Astrocyte (in vitro differentiated cells and primary cell): ENCODE measurements around the gene BANF2. TPM values are rescaled to one million over a fixed set of nuclear protein-coding genes. Genes with fewer than 3 reads are reported as not detected.

Experiments used
- DNase-seq: peaks from one replicate; pipeline ENCODE4 v3.0.0-alpha.2; 2010; ENCODE audit warnings: low read depth
- FAIRE-seq: peaks from 2 replicates; lab custom pipeline; 2011; peaks lifted over from hg19 to GRCh38; lab: Jason Lieb, UNC
- H2AFZ ChIP-seq: 2 replicates; pipeline ENCODE4 v1.6.0; 2012; ENCODE audit warnings: low read depth, low read length, inconsistent platforms
- H3K27ac ChIP-seq: 2 replicates; pipeline ENCODE4 v1.5.1; 2011; ENCODE audit warnings: low read depth, low read length, inconsistent platforms
- H3K27me3 ChIP-seq: 2 replicates; pipeline ENCODE4 v1.6.0; 2011; ENCODE audit warnings: low read length, inconsistent platforms; ENCODE audit not compliant: insufficient read depth
- H3K36me3 ChIP-seq: 2 replicates; pipeline ENCODE4 v1.5.1; 2011; ENCODE audit warnings: low read length, inconsistent platforms; ENCODE audit not compliant: insufficient read depth
- H3K4me1 ChIP-seq: 2 replicates; pipeline ENCODE4 v1.5.1; 2011; ENCODE audit warnings: low read length, inconsistent platforms; ENCODE audit not compliant: insufficient read depth
- H3K4me2 ChIP-seq: 2 replicates; pipeline ENCODE4 v1.6.0; 2012; ENCODE audit warnings: low read length, inconsistent platforms
- H3K4me3 ChIP-seq: 2 replicates; pipeline ENCODE4 v1.5.1; 2011; ENCODE audit warnings: low read depth, mild to moderate bottlenecking, low read length, inconsistent platforms; ENCODE audit not compliant: insufficient read depth
- H3K79me2 ChIP-seq: 2 replicates; pipeline ENCODE4 v1.6.0; 2012; ENCODE audit warnings: mild to moderate bottlenecking, low read length, inconsistent platforms; ENCODE audit not compliant: insufficient read depth
- H3K9ac ChIP-seq: 2 replicates; pipeline ENCODE4 v1.6.0; 2012; ENCODE audit warnings: mild to moderate bottlenecking, low read length, inconsistent platforms
- H3K9me3 ChIP-seq: 2 replicates; pipeline ENCODE4 v1.5.1; 2012; ENCODE audit warnings: low read depth, mild to moderate bottlenecking, low read length, inconsistent platforms; ENCODE audit not compliant: insufficient read depth
- H4K20me1 ChIP-seq: 2 replicates; pipeline ENCODE4 v1.6.0; 2012; ENCODE audit warnings: low read length, inconsistent platforms; ENCODE audit not compliant: insufficient read depth
- H3K27ac Mint-ChIP-seq: one replicate; pipeline ENCODE4 v1.8.0; 2021; ENCODE audit warnings: mild to moderate bottlenecking, mixed read lengths; ENCODE audit not compliant: unreplicated experiment
- H3K27me3 Mint-ChIP-seq: one replicate; pipeline ENCODE4 v1.8.0; 2021; ENCODE audit warnings: low read depth, mixed read lengths; ENCODE audit not compliant: unreplicated experiment
- H3K36me3 Mint-ChIP-seq: one replicate; pipeline ENCODE4 v1.8.0; 2021; ENCODE audit warnings: low read depth, mixed read lengths; ENCODE audit not compliant: unreplicated experiment
- H3K4me1 Mint-ChIP-seq: one replicate; pipeline ENCODE4 v1.8.0; 2021; ENCODE audit warnings: low read depth, mixed read lengths; ENCODE audit not compliant: unreplicated experiment
- H3K4me3 Mint-ChIP-seq: one replicate; pipeline ENCODE4 v1.8.0; 2021; ENCODE audit warnings: mild to moderate bottlenecking, moderate library complexity, mixed read lengths; ENCODE audit not compliant: unreplicated experiment
- H3K9me3 Mint-ChIP-seq: one replicate; pipeline ENCODE4 v1.8.0; 2021; ENCODE audit warnings: mild to moderate bottlenecking, mixed read lengths; ENCODE audit not compliant: unreplicated experiment
- CTCF ChIP-seq: IDR thresholded peaks from 2 replicates; pipeline ENCODE4 v1.5.1; 2011; ENCODE audit warnings: low read depth, mild to moderate bottlenecking, inconsistent platforms, low read length, moderate library complexity; ENCODE audit not compliant: insufficient read depth
- EZH2 ChIP-seq: IDR thresholded peaks from 2 replicates; pipeline ENCODE4 v1.6.1; 2012; ENCODE audit warnings: mild to moderate bottlenecking, low read length, inconsistent platforms; ENCODE audit not compliant: insufficient read depth
- total RNA-seq: library from RNA; stranded (reverse); gene quantifications from 2 replicates; pipeline ENCODE4 v1.2.1, GENCODE V29; 2021

Gene BANF2
- total RNA-seq, 1 donor from 2014 or later = not detected

DNA sequence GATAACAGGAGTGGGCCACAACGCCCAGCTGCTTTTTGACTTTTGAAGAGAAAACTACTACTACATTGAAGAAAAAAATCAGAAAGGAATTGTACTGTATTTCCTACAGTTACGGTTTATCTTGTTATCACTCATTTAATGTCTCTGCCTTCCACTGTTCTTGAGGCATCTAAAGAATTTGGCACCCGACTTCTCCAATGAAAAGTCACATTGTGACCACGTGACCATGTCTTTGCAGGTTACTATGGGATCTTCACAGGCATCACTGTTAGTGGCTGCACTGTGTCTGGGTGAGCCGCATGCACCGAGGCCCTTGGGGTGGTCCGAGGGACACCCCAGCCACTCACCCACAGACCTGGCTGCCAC is 44.5 kb upstream of the BANF2 start:
- H3K4me1 ChIP-seq = peaks cover 17% of the 10 kb centered on the region
- peak; percentile 54 for DNase-seq
- H3K27ac ChIP-seq = peak overlapping the region; percentile 56
- peak overlapping the region; percentile 6 for H3K9ac ChIP-seq
- no peaks in the 10 kb centered on the region for H3K27me3 Mint-ChIP-seq
- no peak overlapping the region for H2AFZ ChIP-seq
- H3K36me3 ChIP-seq = peaks cover 40% of the 10 kb centered on the region
- peaks cover 99% of the 10 kb centered on the region for H3K79me2 ChIP-seq
- H3K9me3 ChIP-seq = no peaks in the 10 kb centered on the region
- peaks cover 34% of the 10 kb centered on the region for H3K4me1 Mint-ChIP-seq
- H3K27ac Mint-ChIP-seq = peak overlapping the region; percentile 26
- H3K36me3 Mint-ChIP-seq = peaks cover 45% of the 10 kb centered on the region
- H3K27me3 ChIP-seq = no peaks in the 10 kb centered on the region
- peaks cover 2% of the 10 kb centered on the region for H3K9me3 Mint-ChIP-seq
- TF ChIP-seq EZH2 (no peak), CTCF (no peak)
- H3K4me3 ChIP-seq = no peak overlapping the region
- peak; percentile 29 for FAIRE-seq
- H3K4me3 Mint-ChIP-seq = peak overlapping the region; percentile 16
- H3K4me2 ChIP-seq = no peak overlapping the region
- H4K20me1 ChIP-seq = peaks cover 97% of the 10 kb centered on the region

DNA sequence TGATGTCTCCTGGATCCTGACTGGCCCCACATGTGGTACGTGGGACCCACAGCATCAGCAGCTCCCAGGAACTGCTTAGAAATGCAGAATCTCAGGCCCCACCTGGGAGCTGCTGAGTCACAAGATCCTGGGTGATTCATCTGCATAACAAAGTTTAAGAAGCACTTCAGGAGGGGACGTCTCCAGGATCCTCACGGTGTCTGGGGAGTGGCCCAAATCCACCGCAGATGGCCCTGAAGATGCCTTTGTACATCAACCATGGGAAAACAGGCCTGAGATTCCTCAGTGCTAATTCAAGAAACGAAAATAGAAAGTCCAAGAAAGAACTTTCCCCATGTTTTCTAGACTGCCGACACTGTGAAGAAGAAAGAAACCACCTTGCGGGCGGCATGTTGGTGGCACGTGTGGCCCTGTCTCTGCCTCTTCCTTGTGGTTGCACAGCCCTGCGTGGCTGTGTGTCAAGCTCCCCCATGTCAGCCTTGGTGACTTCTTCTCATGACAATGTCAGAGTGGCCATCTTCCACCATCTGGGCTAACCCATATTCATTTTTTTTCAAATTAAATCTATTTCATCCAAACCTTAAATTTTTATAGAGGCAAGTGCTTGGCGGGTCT is 43.8 kb upstream of the BANF2 start:
- peaks cover 12% of the 10 kb centered on the region for H3K4me1 ChIP-seq
- H3K9me3 ChIP-seq = no peaks in the 10 kb centered on the region
- Mint-ChIP-seq H3K9me3 (peaks cover 2% of the 10 kb centered on the region), H3K36me3 (peaks cover 48% of the 10 kb centered on the region), H3K4me1 (peaks cover 34% of the 10 kb centered on the region), H3K4me3 (no peak overlapping the region), H3K27ac (no peak overlapping the region), H3K27me3 (no peaks in the 10 kb centered on the region)
- H3K27me3 ChIP-seq = no peaks in the 10 kb centered on the region
- no peak overlapping the region for H3K4me3 ChIP-seq
- no peak overlapping the region for H3K4me2 ChIP-seq
- H2AFZ ChIP-seq = no peak overlapping the region
- peaks cover 40% of the 10 kb centered on the region for H3K36me3 ChIP-seq
- H4K20me1 ChIP-seq = peaks cover 97% of the 10 kb centered on the region
- DNase-seq (peak; percentile 59), FAIRE-seq (no peak)
- no peak overlapping the region for H3K9ac ChIP-seq
- TF ChIP-seq EZH2 (no peak), CTCF (no peak)
- peak overlapping the region; percentile 56 for H3K27ac ChIP-seq
- peaks cover 99% of the 10 kb centered on the region for H3K79me2 ChIP-seq

GRCh38 chr20:17657079-17657825 is 42.5 kb upstream of the BANF2 start:
- H3K9me3 ChIP-seq = no peaks in the 10 kb centered on the region
- peaks cover 2% of the 10 kb centered on the region for H3K9me3 Mint-ChIP-seq
- no peak overlapping the region for H3K4me3 Mint-ChIP-seq
- H3K27ac Mint-ChIP-seq = no peak overlapping the region
- FAIRE-seq = no peak
- peaks cover 96% of the 10 kb centered on the region for H4K20me1 ChIP-seq
- H2AFZ ChIP-seq = no peak overlapping the region
- no peaks in the 10 kb centered on the region for H3K27me3 ChIP-seq
- H3K79me2 ChIP-seq = peaks cover 99% of the 10 kb centered on the region
- peaks cover 36% of the 10 kb centered on the region for H3K4me1 Mint-ChIP-seq
- H3K4me2 ChIP-seq = no peak overlapping the region
- no peak overlapping the region for H3K27ac ChIP-seq
- DNase-seq = no peak
- H3K4me1 ChIP-seq = peaks cover 17% of the 10 kb centered on the region
- H3K4me3 ChIP-seq = no peak overlapping the region
- TF ChIP-seq EZH2 (no peak), CTCF (no peak)
- peaks cover 42% of the 10 kb centered on the region for H3K36me3 ChIP-seq
- H3K27me3 Mint-ChIP-seq = no peaks in the 10 kb centered on the region
- no peak overlapping the region for H3K9ac ChIP-seq
- peaks cover 48% of the 10 kb centered on the region for H3K36me3 Mint-ChIP-seq
